ENCODE results near the gene KIFC3. TPM values are rescaled to one million over a fixed set of nuclear protein-coding genes. Genes with fewer than 3 reads are reported as not detected.

The KIFC3 gene
- total and polyA plus RNA-seq, 2 of the 8 experiments (the other 6 are each of a cell fraction or from before 2014, with no cell fraction given), result 2.1 to 7.1 TPM

- H3K9ac ChIP-seq (replicated peaks in 1 of 4; ENCODE audit: extremely low read depth in 1 of 4, low read depth in 3 of 4, low read length in 3 of 4), result no peak overlapping the region
- POLR2A ChIA-PET (ENCODE audit: partially characterized antibody), result interaction anchor here (1.7 to 3.2 kb wide), 2 partner anchors 11 to 18 kb away, joined by 3 to 22 read pairs; partner anchors contain the start of gene KATNB1
- H4K91ac ChIP-seq (replicated peaks; ENCODE audit: insufficient read length, low read length), result no peak overlapping the region
- H3K9me3 ChIP-seq (ENCODE audit: insufficient read depth in 2 of 2, low read depth in 1 of 2, low read length in 1 of 2), result no peaks in the 10 kb centered on the region
- H3K4me3 ChIP-seq (ENCODE audit: extremely low read depth in 1 of 4, insufficient read depth in 2 of 4, low read depth in 3 of 4, low read length in 4 of 4), result no peak overlapping the region
- peaks cover 9% of the 10 kb centered on the region; the same call in 1 of the 2 replicates for H3K23me2 ChIP-seq (ENCODE audit: low read depth, low read length)
- H3K18ac ChIP-seq (ENCODE audit: extremely low read depth, low read length), result no peak overlapping the region
- no peak for TF ChIP-seq CBX5 (IDR thresholded peaks at IDR 0.05; ENCODE audit: low read depth, low read length)
- TF ChIP-seq BRCA1 (IDR thresholded peaks at IDR 0.05; ENCODE audit: low read depth, low read length), result no peak
- TF ChIP-seq CBX8 (IDR thresholded peaks at IDR 0.05; ENCODE audit: borderline replicate concordance, low read depth, low read length), result no peak
- H3K4me2 ChIP-seq (ENCODE audit: insufficient read depth in 1 of 2, low read depth in 2 of 2, low read length in 2 of 2), result no peak overlapping the region
- no peak overlapping the region for H2BK15ac ChIP-seq (ENCODE audit: low read length)
- H3K27ac ChIP-seq (ENCODE audit: low read depth, low read length), result no peak overlapping the region
- H2BK120ac ChIP-seq (replicated peaks; ENCODE audit: low read depth, low read length), result no peak overlapping the region
- H4K8ac ChIP-seq (ENCODE audit: extremely low read depth, insufficient read depth, low read length), result no peak overlapping the region
- H2BK5ac ChIP-seq (ENCODE audit: low read depth, low read length), result no peak overlapping the region
- H4K20me1 ChIP-seq (replicated peaks in 1 of 2; ENCODE audit: control insufficient read depth in 1 of 2, insufficient read depth in 2 of 2, low read length in 2 of 2), result peaks cover 0 to 3% of the 10 kb centered on the region in 2 experiments
- no peaks in the 10 kb centered on the region for H3K79me1 ChIP-seq (ENCODE audit: low read depth, low read length)
- CTCF ChIA-PET (ENCODE audit: partially characterized antibody), result interaction anchor here (0.7 to 6.6 kb wide), 13 partner anchors 12 to 308 kb away, joined by 3 to 48 read pairs (median 4); no protein-coding TSS in a partner anchor
- H3K4me1 ChIP-seq (replicated peaks in 1 of 4; ENCODE audit: control insufficient read depth in 3 of 4, insufficient read depth in 4 of 4, low read length in 3 of 4), result no peaks in the 10 kb centered on the region
- H3K56ac ChIP-seq (replicated peaks; ENCODE audit: insufficient read length, low read depth, low read length), result no peak overlapping the region
- WGBS, 2 experiments (ENCODE audit: extremely low coverage in 1 of 2, insufficient coverage in 1 of 2, insufficient read length in 1 of 2, insufficient replicate concordance in 2 of 2, low coverage in 1 of 2, low lambda C conversion rate in 2 of 2, missing lambda C conversion rate in 1 of 2), result 91% methylated on average over 15 of the region's 15 CpGs; no CpG with 5 or more reads in 1 of the 2 experiments
- H2BK12ac ChIP-seq (ENCODE audit: low read depth, low read length), result no peak overlapping the region
- H3K36me3 ChIP-seq (ENCODE audit: control insufficient read depth in 2 of 4, insufficient read depth in 4 of 4, low read length in 3 of 4), result no peaks in the 10 kb centered on the region
- no peak overlapping the region for H3K14ac ChIP-seq (ENCODE audit: insufficient read length)
- H3K27me3 ChIP-seq (replicated peaks in 1 of 4; ENCODE audit: control insufficient read depth in 3 of 4, extremely low read depth in 1 of 4, insufficient read depth in 3 of 4, low read length in 3 of 4), result no peaks in the 10 kb centered on the region; a peak in 1 of 7 replicates
- H2AFZ ChIP-seq (ENCODE audit: low read length), result no peak overlapping the region
- H3K4ac ChIP-seq (replicated peaks; ENCODE audit: insufficient read length, low read depth, low read length), result no peak overlapping the region
- no peak overlapping the region for H2AK5ac ChIP-seq (ENCODE audit: low read depth, low read length)
- no peak overlapping the region for H4K5ac ChIP-seq (ENCODE audit: insufficient read length, low read depth, low read length)
- no peak for DNase-seq (ENCODE audit: low read depth in 1 of 2, low spot score in 2 of 2)
- no peak overlapping the region for H3K23ac ChIP-seq (ENCODE audit: insufficient read length)
- H2BK20ac ChIP-seq (ENCODE audit: low read length), result no peak overlapping the region
- FAIRE-seq, result no peak
- no peaks in the 10 kb centered on the region for H3K79me2 ChIP-seq (ENCODE audit: control insufficient read depth in 1 of 2, insufficient read depth in 2 of 2, low read length in 2 of 2)
These were observed 77.8 kb downstream of the KIFC3 start for GRCh38 chr16:57724531-57724930.
